Hypothalamus (tissue), 51 donors: ENCODE measurements around the gene ELP5.
A peak's percentile ranks its signal among the peaks of the same experiment; 100 is the strongest.

ENCODE experiments used
- DNase-seq, 51 donors: peaks; one replicate each; lab custom pipeline; 2025; lab: John Stamatoyannopoulos, UW

The ELP5 gene

GRCh38 chr17:7252176-7253043, at the start of gene ELP5:
Gene ELP5, plus strand, starts transcription at chr17:7252215. Its CDS starts 336 bp downstream, at chr17:7252551.
- peak; percentile 71 to 96 (median 86) for DNase-seq

GRCh38 chr17:7203391-7203790, 48.6 kb upstream of the ELP5 start:
- DNase-seq = no peak

GRCh38 chr17:7204336-7204735, 47.7 kb upstream of the ELP5 start:
- peak in 2 of 51 donors; percentile 52 to 53 for DNase-seq

- peak in 48 of 51 donors; percentile 38 to 96 (median 83) for DNase-seq
Observed at GRCh38 chr17:7204828-7205461, 47.1 kb upstream of the ELP5 start.

- no peak for DNase-seq
Observed at GRCh38 chr17:7205561-7205960, 46.5 kb upstream of the ELP5 start.

- no peak for DNase-seq
Observed at GRCh38 chr17:7207120-7208001, 44.7 kb upstream of the ELP5 start.

GRCh38 chr17:7208027-7208571, 43.9 kb upstream of the ELP5 start:
- DNase-seq = no peak

- no peak for DNase-seq
Observed at GRCh38 chr17:7208754-7209460, 43.1 kb upstream of the ELP5 start.

GRCh38 chr17:7211491-7212273, 40.3 kb upstream of the ELP5 start:
- DNase-seq = no peak

GRCh38 chr17:7213895-7214299, 38.1 kb upstream of the ELP5 start:
- DNase-seq = peak in 32 of 51 donors; percentile 56 to 90 (median 74)

GRCh38 chr17:7214300-7215135, 37.5 kb upstream of the ELP5 start:
- DNase-seq = peak; percentile 58 to 98 (median 95)

GRCh38 chr17:7215136-7215638, 36.8 kb upstream of the ELP5 start:
- peak in 4 of 51 donors; percentile 52 to 87 (median 59) for DNase-seq

GRCh38 chr17:7215652-7216180, 36.3 kb upstream of the ELP5 start:
- DNase-seq = peak in 2 of 51 donors; percentile 13 to 14

GRCh38 chr17:7216242-7217112, 35.5 kb upstream of the ELP5 start:
- peak in 2 of 51 donors; percentile 11 to 19 for DNase-seq

GRCh38 chr17:7217113-7217987, 34.7 kb upstream of the ELP5 start:
- DNase-seq = peak in 25 of 51 donors; percentile 12 to 67 (median 39)

GRCh38 chr17:7218166-7218565, 33.8 kb upstream of the ELP5 start:
- DNase-seq = no peak
